ENCODE data around the gene HPGDS. TPM values are rescaled to one million over a fixed set of nuclear protein-coding genes. Genes with fewer than 3 reads are reported as not detected.

HPGDS gene
- total and polyA plus RNA-seq, 2 of the 13 experiments (the other 11 are each of a cell fraction or from before 2014, with no cell fraction given), result not detected

GRCh38 chr4:94356444-94356843 is 13.8 kb upstream of the HPGDS start (continued):
- TF ChIP-seq ZBTB38 (CRISPR knock-in tag; IDR thresholded peaks at IDR 0.05), result no peak
- TF ChIP-seq TBX3 (IDR thresholded peaks at IDR 0.05; ENCODE audit: borderline replicate concordance), result no peak
- no peak for TF ChIP-seq FOXJ3 (CRISPR knock-in tag; IDR thresholded peaks at IDR 0.05; ENCODE audit: borderline replicate concordance)
- no peak for TF ChIP-seq ZFP62 (CRISPR knock-in tag; IDR thresholded peaks at IDR 0.05)
- TF ChIP-seq ZNF282 (IDR thresholded peaks at IDR 0.05; ENCODE audit: partially characterized antibody), result no peak

GRCh38 chr4:94354474-94354896 is 11.8 kb upstream of the HPGDS start:
- ATAC-seq, result no peak
- 34% methylated on average over 6 of the region's 6 CpGs for WGBS (ENCODE audit: low lambda C conversion rate)
- H3K79me2 ChIP-seq (ENCODE audit: insufficient read depth, low read length), result no peaks in the 10 kb centered on the region
- no peak overlapping the region for H3K4me2 ChIP-seq (ENCODE audit: low read depth, low read length)
- ChIA-PET CTCF (ENCODE audit: low intra/inter-chr PET ratio, low total read pairs) (no interaction called here), POLR2A (no interaction called here)
- H3K27ac ChIP-seq (ENCODE audit: extremely low read length, insufficient read depth, low read length), result no peak overlapping the region
- no peak overlapping the region for H2AFZ ChIP-seq (ENCODE audit: low read length)
- in situ Hi-C loops (cut with HindIII; ENCODE audit: extremely low pct_ligation_motif_present, low pct_unique_long_range_greater_than_20kb), result no loop called here
- H3K4me3 ChIP-seq (replicated peaks in 1 of 3; ENCODE audit: insufficient read depth in 1 of 3, low read depth in 2 of 3, low read length in 3 of 3), result no peak overlapping the region
- H4K20me1 ChIP-seq (ENCODE audit: insufficient read depth, low read length), result no peaks in the 10 kb centered on the region
- no peaks in the 10 kb centered on the region for H3K36me3 ChIP-seq (replicated peaks in 1 of 2; ENCODE audit: control insufficient read depth in 1 of 2, insufficient read depth in 2 of 2, low read length in 2 of 2)
- BruUV-seq (replicated peaks), result no TSS peak
- no peak for DNase-seq (ENCODE audit: low spot score)
- H3K4me1 ChIP-seq (ENCODE audit: insufficient read depth, low read length), result no peaks in the 10 kb centered on the region
- H3K9ac ChIP-seq (ENCODE audit: insufficient read depth, low read depth, low read length), result no peak overlapping the region
- H3K27me3 ChIP-seq (ENCODE audit: control insufficient read depth in 1 of 2, insufficient read depth in 2 of 2, low read length in 2 of 2), result peaks cover 0 to 3% of the 10 kb centered on the region in 2 experiments; a peak in 1 of 5 replicates
- no peak for FAIRE-seq
- no peaks in the 10 kb centered on the region for H3K9me3 ChIP-seq (ENCODE audit: low read length)
- intact Hi-C loops (cut with micrococcal nuclease; ENCODE audit: unreplicated experiment), result no loop called here
- TF ChIP-seq ZNF34 (CRISPR knock-in tag; IDR thresholded peaks at IDR 0.05; ENCODE audit: borderline replicate concordance), result no peak
- TF ChIP-seq, protein P1, sequence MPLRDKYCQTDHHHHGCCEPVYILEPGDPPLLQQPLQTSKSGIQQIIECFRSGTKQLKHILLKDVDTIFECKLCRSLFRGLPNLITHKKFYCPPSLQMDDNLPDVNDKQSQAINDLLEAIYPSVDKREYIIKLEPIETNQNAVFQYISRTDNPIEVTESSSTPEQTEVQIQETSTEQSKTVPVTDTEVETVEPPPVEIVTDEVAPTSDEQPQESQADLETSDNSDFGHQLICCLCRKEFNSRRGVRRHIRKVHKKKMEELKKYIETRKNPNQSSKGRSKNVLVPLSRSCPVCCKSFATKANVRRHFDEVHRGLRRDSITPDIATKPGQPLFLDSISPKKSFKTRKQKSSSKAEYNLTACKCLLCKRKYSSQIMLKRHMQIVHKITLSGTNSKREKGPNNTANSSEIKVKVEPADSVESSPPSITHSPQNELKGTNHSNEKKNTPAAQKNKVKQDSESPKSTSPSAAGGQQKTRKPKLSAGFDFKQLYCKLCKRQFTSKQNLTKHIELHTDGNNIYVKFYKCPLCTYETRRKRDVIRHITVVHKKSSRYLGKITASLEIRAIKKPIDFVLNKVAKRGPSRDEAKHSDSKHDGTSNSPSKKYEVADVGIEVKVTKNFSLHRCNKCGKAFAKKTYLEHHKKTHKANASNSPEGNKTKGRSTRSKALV (CRISPR knock-in tag; IDR thresholded peaks at IDR 0.05), result no peak
- no peak for TF ChIP-seq SOX13 (IDR thresholded peaks at IDR 0.05)
- TF ChIP-seq SOX13 (CRISPR knock-in tag; conservative IDR thresholded peaks at IDR 0.05 in 1 of 2, IDR thresholded peaks at IDR 0.05 in 1 of 2), result no peak
- TF ChIP-seq MNT (IDR thresholded peaks at IDR 0.05), result no peak
- TF ChIP-seq MTA3 (CRISPR knock-in tag; IDR thresholded peaks at IDR 0.05), result no peak
- TF ChIP-seq KMT2A (CRISPR knock-in tag; IDR thresholded peaks at IDR 0.05), result no peak
- TF ChIP-seq, protein P2, sequence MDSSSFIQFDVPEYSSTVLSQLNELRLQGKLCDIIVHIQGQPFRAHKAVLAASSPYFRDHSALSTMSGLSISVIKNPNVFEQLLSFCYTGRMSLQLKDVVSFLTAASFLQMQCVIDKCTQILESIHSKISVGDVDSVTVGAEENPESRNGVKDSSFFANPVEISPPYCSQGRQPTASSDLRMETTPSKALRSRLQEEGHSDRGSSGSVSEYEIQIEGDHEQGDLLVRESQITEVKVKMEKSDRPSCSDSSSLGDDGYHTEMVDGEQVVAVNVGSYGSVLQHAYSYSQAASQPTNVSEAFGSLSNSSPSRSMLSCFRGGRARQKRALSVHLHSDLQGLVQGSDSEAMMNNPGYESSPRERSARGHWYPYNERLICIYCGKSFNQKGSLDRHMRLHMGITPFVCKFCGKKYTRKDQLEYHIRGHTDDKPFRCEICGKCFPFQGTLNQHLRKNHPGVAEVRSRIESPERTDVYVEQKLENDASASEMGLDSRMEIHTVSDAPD (CRISPR knock-in tag; IDR thresholded peaks at IDR 0.05), result no peak
- TF ChIP-seq YEATS4 (CRISPR knock-in tag; IDR thresholded peaks at IDR 0.05; ENCODE audit: borderline replicate concordance), result no peak
- TF ChIP-seq ZNF530 (CRISPR knock-in tag; IDR thresholded peaks at IDR 0.05; ENCODE audit: low read depth), result no peak
- TF ChIP-seq ZNF331 (CRISPR knock-in tag; IDR thresholded peaks at IDR 0.05), result no peak
- no peak for TF ChIP-seq NRL (CRISPR knock-in tag; IDR thresholded peaks at IDR 0.05; ENCODE audit: borderline replicate concordance)

Data from HepG2 (cell line).